ENCODE measurements around the gene ADAMTS19. TPM values are rescaled to one million over a fixed set of nuclear protein-coding genes. Genes with fewer than 3 reads are reported as not detected.

The ADAMTS19 gene
- total and polyA plus RNA-seq, 2 of the 8 experiments (the other 6 are each of a cell fraction or from before 2014, with no cell fraction given): 17.3 to 28.8 TPM

GRCh38 chr5:129425031-129425430 lies 35.1 kb upstream of the ADAMTS19 start:
- Histone ChIP-seq H3K27ac (ENCODE audit: low read depth, low read length) (no peak overlapping the region), H3K79me1 (ENCODE audit: low read depth, low read length) (no peaks in the 10 kb centered on the region), H3K56ac (replicated peaks; ENCODE audit: insufficient read length, low read depth, low read length) (no peak overlapping the region), H3K4ac (replicated peaks; ENCODE audit: insufficient read length, low read depth, low read length) (no peak overlapping the region), H4K5ac (ENCODE audit: insufficient read length, low read depth, low read length) (no peak overlapping the region), H2BK15ac (ENCODE audit: low read length) (no peak overlapping the region), H3K4me2 (ENCODE audit: insufficient read depth in 1 of 2, low read depth in 2 of 2, low read length in 2 of 2) (no peak overlapping the region), H3K9me3 (ENCODE audit: insufficient read depth in 2 of 2, low read depth in 1 of 2, low read length in 1 of 2) (no peaks in the 10 kb centered on the region), H4K91ac (replicated peaks; ENCODE audit: insufficient read length, low read length) (no peak overlapping the region), H4K8ac (ENCODE audit: extremely low read depth, insufficient read depth, low read length) (no peak overlapping the region), H2BK12ac (ENCODE audit: low read depth, low read length) (no peak overlapping the region), H2BK20ac (ENCODE audit: low read length) (no peak overlapping the region), H3K27me3 (replicated peaks in 1 of 4; ENCODE audit: control insufficient read depth in 3 of 4, extremely low read depth in 1 of 4, insufficient read depth in 3 of 4, low read length in 3 of 4) (no peaks in the 10 kb centered on the region), H2AK5ac (ENCODE audit: low read depth, low read length) (no peak overlapping the region), H3K4me3 (ENCODE audit: extremely low read depth in 1 of 4, insufficient read depth in 2 of 4, low read depth in 3 of 4, low read length in 4 of 4) (no peak overlapping the region), H3K23ac (ENCODE audit: insufficient read length) (no peak overlapping the region), H3K9ac (replicated peaks in 1 of 4; ENCODE audit: extremely low read depth in 1 of 4, low read depth in 3 of 4, low read length in 3 of 4) (no peak overlapping the region), H3K18ac (ENCODE audit: extremely low read depth, low read length) (no peak overlapping the region), H3K79me2 (ENCODE audit: control insufficient read depth in 1 of 2, insufficient read depth in 2 of 2, low read length in 2 of 2) (no peaks in the 10 kb centered on the region), H2AFZ (ENCODE audit: low read length) (no peak overlapping the region), H4K20me1 (replicated peaks in 1 of 2; ENCODE audit: control insufficient read depth in 1 of 2, insufficient read depth in 2 of 2, low read length in 2 of 2) (no peaks in the 10 kb centered on the region), H2BK120ac (replicated peaks; ENCODE audit: low read depth, low read length) (no peak overlapping the region), H3K23me2 (ENCODE audit: low read depth, low read length) (no peaks in the 10 kb centered on the region), H2BK5ac (ENCODE audit: low read depth, low read length) (no peak overlapping the region), H3K36me3 (ENCODE audit: control insufficient read depth in 2 of 4, insufficient read depth in 4 of 4, low read length in 3 of 4) (no peaks in the 10 kb centered on the region; a peak in 2 of 8 replicates), H3K4me1 (replicated peaks in 1 of 4; ENCODE audit: control insufficient read depth in 3 of 4, insufficient read depth in 4 of 4, low read length in 3 of 4) (no peaks in the 10 kb centered on the region), H3K14ac (ENCODE audit: insufficient read length) (no peak overlapping the region)
- ChIA-PET CTCF (ENCODE audit: partially characterized antibody) (interaction anchor here (1.2 to 2.0 kb wide), 2 partner anchors 12 to 17 kb away, joined by 4 to 6 read pairs; no protein-coding TSS in a partner anchor), POLR2A (ENCODE audit: partially characterized antibody) (interaction anchor here (1.3 kb wide), 1 partner anchor 14 kb away, joined by 3 read pairs; no protein-coding TSS in a partner anchor)
- DNase-seq (ENCODE audit: low read depth in 1 of 2, low spot score in 2 of 2): no peak
- no peak for TF ChIP-seq KDM4A (IDR thresholded peaks at IDR 0.05; ENCODE audit: low read depth, low read length, severe bottlenecking)
- no peak for TF ChIP-seq HDAC6 (IDR thresholded peaks at IDR 0.05; ENCODE audit: low read depth, low read length)
- TF ChIP-seq CHD1 (IDR thresholded peaks at IDR 0.05; ENCODE audit: low read depth, low read length): no peak
- no peak for TF ChIP-seq RXRA (IDR thresholded peaks at IDR 0.05; ENCODE audit: insufficient read depth, low read depth, low read length)
- TF ChIP-seq ATF3 (IDR thresholded peaks at IDR 0.05; ENCODE audit: insufficient read depth, low read depth, low read length): no peak
- FAIRE-seq: no peak
